GM21717 (cell line): ENCODE results near the gene BAZ2B.
A peak's percentile ranks its signal among the peaks of the same experiment; 100 is the strongest.
"Not testable (repeated sequence)": the region's sequence is repeated elsewhere in the genome, so short reads cannot be mapped to it uniquely, and the experiment has no call there.

Source experiments
- ATAC-seq: cut with Tn5 transposase; IDR thresholded peaks from one replicate; pipeline ENCODE4 v1.9.1; 2021; ENCODE audit warnings: mild to moderate bottlenecking, moderate library complexity; ENCODE audit not compliant: unreplicated experiment

The BAZ2B gene

GRCh38 chr2:159616286-159616701 is at the start of gene BAZ2B:
Gene BAZ2B (minus strand): TSS chr2:159616548. CDS start chr2:159478719, 137,829 bp downstream.
- ATAC-seq, result peak; percentile 37

GRCh38 chr2:159661286-159661685 is 44.9 kb upstream of the BAZ2B start:
- no peak for ATAC-seq

- no peak for ATAC-seq
Measured at GRCh38 chr2:159658881-159659873, 42.8 kb upstream of the BAZ2B start.

GRCh38 chr2:159653962-159654361 is 37.6 kb upstream of the BAZ2B start:
- ATAC-seq, result no peak

GRCh38 chr2:159651884-159652283 is 35.5 kb upstream of the BAZ2B start:
- no peak for ATAC-seq

GRCh38 chr2:159650574-159650973 is 34.2 kb upstream of the BAZ2B start:
- no peak for ATAC-seq

GRCh38 chr2:159648643-159649042 is 32.3 kb upstream of the BAZ2B start:
- no peak for ATAC-seq

GRCh38 chr2:159647667-159648066 is 31.3 kb upstream of the BAZ2B start:
- ATAC-seq, result no peak

GRCh38 chr2:159640176-159640575 is 23.8 kb upstream of the BAZ2B start:
- no peak for ATAC-seq

- ATAC-seq, result no peak
Measured at GRCh38 chr2:159639712-159640111, 23.4 kb upstream of the BAZ2B start.

- no peak for ATAC-seq
Measured at GRCh38 chr2:159639071-159639470, 22.7 kb upstream of the BAZ2B start.

- no peak for ATAC-seq
Measured at GRCh38 chr2:159637988-159638501, 21.7 kb upstream of the BAZ2B start.

- no peak for ATAC-seq
Measured at GRCh38 chr2:159637240-159637639, 20.9 kb upstream of the BAZ2B start.

- no peak for ATAC-seq
Measured at GRCh38 chr2:159635006-159635789, 18.9 kb upstream of the BAZ2B start.

- no peak for ATAC-seq
Measured at GRCh38 chr2:159633219-159633618, 16.9 kb upstream of the BAZ2B start.

GRCh38 chr2:159625628-159626027 is 9.3 kb upstream of the BAZ2B start:
- ATAC-seq, result not testable (repeated sequence)

GRCh38 chr2:159623436-159623835 is 7.1 kb upstream of the BAZ2B start:
- no peak for ATAC-seq

GRCh38 chr2:159622966-159623365 is 6.6 kb upstream of the BAZ2B start:
- ATAC-seq, result no peak

GRCh38 chr2:159620796-159621195 is 4.4 kb upstream of the BAZ2B start:
- ATAC-seq, result no peak

GRCh38 chr2:159617646-159618045 is 1.3 kb upstream of the BAZ2B start:
- ATAC-seq, result no peak

- ATAC-seq, result no peak
Measured at GRCh38 chr2:159617100-159617499, 752 bp upstream of the BAZ2B start.
